HFFc6 (cell line): ENCODE measurements around the gene TTC3. TPM values are rescaled to one million over a fixed set of nuclear protein-coding genes. Genes with fewer than 3 reads are reported as not detected.

Source experiments
- DNase-seq: peaks from one replicate; pipeline ENCODE4 v3.0.0-alpha.2; 2018
- H3K27ac Mint-ChIP-seq: 2 replicates; pipeline ENCODE4 v1.8.0; 2020; ENCODE audit warnings: mild to moderate bottlenecking, mixed read lengths
- H3K27me3 Mint-ChIP-seq: 2 replicates; pipeline ENCODE4 v1.8.0; 2021; ENCODE audit warnings: mild to moderate bottlenecking, moderate library complexity, mixed read lengths; ENCODE audit not compliant: insufficient read depth
- H3K36me3 Mint-ChIP-seq: 2 replicates; pipeline ENCODE4 v1.8.0; 2021; ENCODE audit warnings: low read depth, mixed read lengths
- H3K4me1 Mint-ChIP-seq: 2 replicates; pipeline ENCODE4 v1.8.0; 2020; ENCODE audit warnings: low read depth, mixed read lengths
- H3K4me3 Mint-ChIP-seq: 2 replicates; pipeline ENCODE4 v1.8.0; 2020; ENCODE audit warnings: mild to moderate bottlenecking, moderate library complexity, mixed read lengths
- H3K9me3 Mint-ChIP-seq: 2 replicates; pipeline ENCODE4 v1.8.0; 2020; ENCODE audit warnings: mild to moderate bottlenecking, mixed read lengths
- CTCF ChIP-seq: fragments of 200-600 bp; sonication (generic); IDR thresholded peaks from 2 replicates; pipeline ENCODE4 v1.5.0; 2021; ENCODE audit warnings: antibody characterized with exemption, mild to moderate bottlenecking
- total RNA-seq, 6 experiments: library from RNA; stranded (reverse); fragmentation: NEBNext Ultra II Directional; extraction: Animal tissue kit (Norgen Biotek cat#: 25700); gene quantifications; 2 replicates in 1 of 6; 3 replicates in 5 of 6; pipeline ENCODE4 v1.2.3, GENCODE V29; 2021

The TTC3 gene
- total RNA-seq, 6 experiments from 2014 or later, result 123 to 173 (median 134) TPM

- no peak overlapping the region for H3K4me3 Mint-ChIP-seq
- no peak overlapping the region for H3K27ac Mint-ChIP-seq
- H3K9me3 Mint-ChIP-seq, result no peaks in the 10 kb centered on the region
- TF ChIP-seq CTCF, result no peak
- H3K4me1 Mint-ChIP-seq, result peaks cover 7% of the 10 kb centered on the region
- H3K36me3 Mint-ChIP-seq, result no peaks in the 10 kb centered on the region
- no peak for DNase-seq
- H3K27me3 Mint-ChIP-seq, result peaks cover 8% of the 10 kb centered on the region
Measured at GRCh38 chr21:37055271-37055855, 17.7 kb upstream of the TTC3 start.

- Mint-ChIP-seq H3K4me3 (no peak overlapping the region), H3K27ac (no peak overlapping the region), H3K36me3 (no peaks in the 10 kb centered on the region), H3K9me3 (no peaks in the 10 kb centered on the region), H3K4me1 (peaks cover 26% of the 10 kb centered on the region), H3K27me3 (peaks cover 2% of the 10 kb centered on the region; the same call in 1 of the 2 replicates)
- no peak for TF ChIP-seq CTCF
- no peak for DNase-seq
Measured at GRCh38 chr21:37057614-37058013, 15.4 kb upstream of the TTC3 start.

GRCh38 chr21:37058261-37058660, 14.8 kb upstream of the TTC3 start:
- no peak for TF ChIP-seq CTCF
- Mint-ChIP-seq H3K36me3 (no peaks in the 10 kb centered on the region), H3K4me1 (peaks cover 26% of the 10 kb centered on the region), H3K9me3 (no peaks in the 10 kb centered on the region), H3K4me3 (no peak overlapping the region), H3K27me3 (peaks cover 2% of the 10 kb centered on the region; the same call in 1 of the 2 replicates), H3K27ac (no peak overlapping the region)
- DNase-seq, result no peak

GRCh38 chr21:37059181-37059580, 13.9 kb upstream of the TTC3 start:
- DNase-seq, result no peak
- H3K27me3 Mint-ChIP-seq, result peaks cover 2% of the 10 kb centered on the region; the same call in 1 of the 2 replicates
- H3K4me3 Mint-ChIP-seq, result no peak overlapping the region
- H3K9me3 Mint-ChIP-seq, result no peaks in the 10 kb centered on the region
- no peak for TF ChIP-seq CTCF
- peaks cover 26% of the 10 kb centered on the region for H3K4me1 Mint-ChIP-seq
- H3K27ac Mint-ChIP-seq, result peak overlapping the region; percentile 94
- H3K36me3 Mint-ChIP-seq, result peaks cover 5% of the 10 kb centered on the region; the same call in 1 of the 2 replicates

GRCh38 chr21:37060296-37060695, 12.8 kb upstream of the TTC3 start:
- H3K9me3 Mint-ChIP-seq, result no peaks in the 10 kb centered on the region
- H3K36me3 Mint-ChIP-seq, result peaks cover 14% of the 10 kb centered on the region; the same call in 1 of the 2 replicates
- peaks cover 36% of the 10 kb centered on the region for H3K4me1 Mint-ChIP-seq
- no peak overlapping the region for H3K4me3 Mint-ChIP-seq
- H3K27ac Mint-ChIP-seq, result peak overlapping the region; percentile 94
- TF ChIP-seq CTCF, result peak; percentile 22; the same call in 1 of the 2 replicates
- H3K27me3 Mint-ChIP-seq, result peaks cover 2% of the 10 kb centered on the region; the same call in 1 of the 2 replicates
- peak; percentile 97 for DNase-seq
